Measurements from ENCODE around the gene SYNDIG1L.

SYNDIG1L gene

GRCh38 chr14:74380172-74380571 is 45.8 kb downstream of the SYNDIG1L start:
- no peak overlapping the region for H3K27ac ChIP-seq
- TF ChIP-seq CTCF (conservative IDR thresholded peaks at IDR 0.05) (no peak), ZFX (IDR thresholded peaks at IDR 0.05) (no peak)

- no peak overlapping the region for H3K27ac ChIP-seq
- TF ChIP-seq CTCF (conservative IDR thresholded peaks at IDR 0.05) (no peak), ZFX (IDR thresholded peaks at IDR 0.05) (no peak)
Measured at GRCh38 chr14:74377976-74378690, 47.9 kb downstream of the SYNDIG1L start.

- H3K27ac ChIP-seq, result no peak overlapping the region
- TF ChIP-seq CTCF (conservative IDR thresholded peaks at IDR 0.05) (no peak), ZFX (IDR thresholded peaks at IDR 0.05) (no peak)
Measured at GRCh38 chr14:74368441-74368840, 57.6 kb downstream of the SYNDIG1L start.

- TF ChIP-seq CTCF (conservative IDR thresholded peaks at IDR 0.05) (no peak), ZFX (IDR thresholded peaks at IDR 0.05) (no peak)
- H3K27ac ChIP-seq, result no peak overlapping the region
Measured at GRCh38 chr14:74368026-74368425, 58.0 kb downstream of the SYNDIG1L start.

- no peak for TF ChIP-seq CTCF (conservative IDR thresholded peaks at IDR 0.05)
- no peak for TF ChIP-seq ZFX (IDR thresholded peaks at IDR 0.05)
- H3K27ac ChIP-seq, result no peak overlapping the region
Measured at GRCh38 chr14:74364271-74364880, 61.6 kb downstream of the SYNDIG1L start.

- TF ChIP-seq ZFX (IDR thresholded peaks at IDR 0.05) (no peak), CTCF (conservative IDR thresholded peaks at IDR 0.05) (peak; percentile 96)
- H3K27ac ChIP-seq, result no peak overlapping the region
Measured at GRCh38 chr14:74362361-74362915, 63.6 kb downstream of the SYNDIG1L start.

GRCh38 chr14:74360163-74360562 is 65.8 kb downstream of the SYNDIG1L start:
- H3K27ac ChIP-seq, result no peak overlapping the region
- no peak for TF ChIP-seq ZFX (IDR thresholded peaks at IDR 0.05)
- TF ChIP-seq CTCF (conservative IDR thresholded peaks at IDR 0.05), result no peak
